Measurements from ENCODE around the gene KLHL13.
"Not testable (repeated sequence)": the region's sequence is repeated elsewhere in the genome, so short reads cannot be mapped to it uniquely, and the experiment has no call there.

Gene KLHL13

DNA sequence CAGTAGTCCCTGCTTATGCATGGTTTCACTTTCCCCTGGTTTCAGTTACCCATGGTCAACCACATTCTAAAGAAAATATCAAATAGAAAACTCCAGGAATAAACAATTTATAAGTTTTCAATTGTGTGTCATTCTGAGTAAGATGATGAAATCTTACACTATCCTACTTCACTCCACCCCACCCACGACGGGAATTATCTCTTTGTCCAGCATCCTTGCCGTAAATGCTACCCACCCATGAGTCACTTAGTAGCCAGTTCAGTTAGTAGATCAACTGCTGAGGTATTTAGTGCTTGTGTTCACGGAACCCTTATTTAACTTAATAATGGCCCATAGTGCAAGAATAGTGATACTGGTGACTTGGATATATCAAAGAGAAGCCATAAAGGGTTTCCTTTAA, 91.4 kb downstream of the KLHL13 start:
- no peak overlapping the region for H3K4me2 ChIP-seq (ENCODE audit: insufficient read depth, low read length)
- H2AFZ ChIP-seq (ENCODE audit: low read depth, low read length) = no peak overlapping the region
- H3K9ac ChIP-seq (ENCODE audit: low read depth, low read length) = no peak overlapping the region
- no peak overlapping the region for H3K27ac ChIP-seq (ENCODE audit: low read length)
- H3K79me2 ChIP-seq (ENCODE audit: insufficient read depth, low read length) = no peaks in the 10 kb centered on the region
- DNase-seq (no peak), ATAC-seq (ENCODE audit: insufficient read depth, low read depth) (no peak)
- H3K36me3 ChIP-seq (ENCODE audit: insufficient read depth, low read length) = no peaks in the 10 kb centered on the region
- H3K9me3 ChIP-seq (ENCODE audit: insufficient read depth, low read length, severe bottlenecking) = no peaks in the 10 kb centered on the region
- H4K20me1 ChIP-seq (ENCODE audit: insufficient read depth, low read length) = no peaks in the 10 kb centered on the region
- no peak for TF ChIP-seq EZH2 (IDR thresholded peaks at IDR 0.05; ENCODE audit: borderline replicate concordance, low read depth, low read length, severe bottlenecking)
- TF ChIP-seq, protein P1, sequence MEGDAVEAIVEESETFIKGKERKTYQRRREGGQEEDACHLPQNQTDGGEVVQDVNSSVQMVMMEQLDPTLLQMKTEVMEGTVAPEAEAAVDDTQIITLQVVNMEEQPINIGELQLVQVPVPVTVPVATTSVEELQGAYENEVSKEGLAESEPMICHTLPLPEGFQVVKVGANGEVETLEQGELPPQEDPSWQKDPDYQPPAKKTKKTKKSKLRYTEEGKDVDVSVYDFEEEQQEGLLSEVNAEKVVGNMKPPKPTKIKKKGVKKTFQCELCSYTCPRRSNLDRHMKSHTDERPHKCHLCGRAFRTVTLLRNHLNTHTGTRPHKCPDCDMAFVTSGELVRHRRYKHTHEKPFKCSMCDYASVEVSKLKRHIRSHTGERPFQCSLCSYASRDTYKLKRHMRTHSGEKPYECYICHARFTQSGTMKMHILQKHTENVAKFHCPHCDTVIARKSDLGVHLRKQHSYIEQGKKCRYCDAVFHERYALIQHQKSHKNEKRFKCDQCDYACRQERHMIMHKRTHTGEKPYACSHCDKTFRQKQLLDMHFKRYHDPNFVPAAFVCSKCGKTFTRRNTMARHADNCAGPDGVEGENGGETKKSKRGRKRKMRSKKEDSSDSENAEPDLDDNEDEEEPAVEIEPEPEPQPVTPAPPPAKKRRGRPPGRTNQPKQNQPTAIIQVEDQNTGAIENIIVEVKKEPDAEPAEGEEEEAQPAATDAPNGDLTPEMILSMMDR (IDR thresholded peaks at IDR 0.05; ENCODE audit: borderline replicate concordance, extremely low read depth, low read length, poor library complexity, severe bottlenecking) = no peak
- no peaks in the 10 kb centered on the region for H3K4me1 ChIP-seq (ENCODE audit: insufficient read depth, low read length)
- no peak overlapping the region for H3K4me3 ChIP-seq (ENCODE audit: low read depth in 1 of 2, low read length in 2 of 2)
- no peaks in the 10 kb centered on the region for H3K27me3 ChIP-seq (ENCODE audit: insufficient read depth, low read length, poor library complexity)

DNA sequence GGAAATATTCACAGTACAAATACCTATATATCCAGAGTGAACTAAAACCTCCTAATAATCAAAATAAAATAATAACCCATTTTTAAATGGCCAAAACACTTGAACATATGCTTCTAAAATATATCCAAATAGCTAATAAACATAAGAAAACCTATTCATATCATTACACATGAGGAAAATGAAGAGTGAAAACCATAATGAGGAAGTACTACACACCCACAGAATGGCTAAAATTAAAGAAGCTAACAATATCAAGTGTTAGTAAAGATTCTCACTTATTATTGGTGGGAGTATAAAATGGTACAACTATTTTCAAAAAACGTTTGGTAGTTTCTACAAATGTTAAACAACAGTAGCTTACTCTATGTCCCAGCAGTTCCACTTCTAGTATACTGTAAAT, 92.1 kb downstream of the KLHL13 start:
- Histone ChIP-seq H3K27ac (ENCODE audit: low read length) (no peak overlapping the region), H3K9me3 (ENCODE audit: insufficient read depth, low read length, severe bottlenecking) (no peaks in the 10 kb centered on the region), H3K4me3 (ENCODE audit: low read depth in 1 of 2, low read length in 2 of 2) (no peak overlapping the region), H2AFZ (ENCODE audit: low read depth, low read length) (no peak overlapping the region), H3K79me2 (ENCODE audit: insufficient read depth, low read length) (no peaks in the 10 kb centered on the region), H3K27me3 (ENCODE audit: insufficient read depth, low read length, poor library complexity) (no peaks in the 10 kb centered on the region), H3K9ac (ENCODE audit: low read depth, low read length) (no peak overlapping the region), H3K4me1 (ENCODE audit: insufficient read depth, low read length) (no peaks in the 10 kb centered on the region), H3K36me3 (ENCODE audit: insufficient read depth, low read length) (no peaks in the 10 kb centered on the region), H3K4me2 (ENCODE audit: insufficient read depth, low read length) (no peak overlapping the region), H4K20me1 (ENCODE audit: insufficient read depth, low read length) (no peaks in the 10 kb centered on the region)
- ATAC-seq (ENCODE audit: insufficient read depth, low read depth) = no peak
- TF ChIP-seq, protein P1 (IDR thresholded peaks at IDR 0.05; ENCODE audit: borderline replicate concordance, extremely low read depth, low read length, poor library complexity, severe bottlenecking) = no peak
- no peak for TF ChIP-seq EZH2 (IDR thresholded peaks at IDR 0.05; ENCODE audit: borderline replicate concordance, low read depth, low read length, severe bottlenecking)
- DNase-seq = no peak

DNA sequence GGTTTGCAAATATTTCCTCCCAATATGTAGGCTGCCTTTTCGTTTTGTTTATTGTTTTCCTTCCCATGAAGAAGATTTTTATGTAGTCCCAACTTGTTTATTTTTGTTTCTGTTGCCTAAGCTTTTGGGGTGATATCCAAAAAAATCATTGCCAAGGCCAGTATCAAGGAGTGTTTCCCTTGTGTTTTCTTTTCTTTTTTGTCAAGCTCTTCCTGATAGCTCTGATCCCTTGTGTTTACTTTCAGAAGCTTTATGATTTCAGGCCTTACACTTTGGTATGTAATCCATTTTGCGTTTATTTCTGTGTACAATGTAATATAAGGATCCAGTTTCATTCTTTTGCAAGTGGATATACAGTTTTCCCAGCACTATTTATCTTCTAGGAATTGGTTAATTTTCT, 93.9 kb downstream of the KLHL13 start:
- Histone ChIP-seq H3K9ac (ENCODE audit: low read depth, low read length) (no peak overlapping the region), H2AFZ (ENCODE audit: low read depth, low read length) (no peak overlapping the region), H3K27me3 (ENCODE audit: insufficient read depth, low read length, poor library complexity) (no peaks in the 10 kb centered on the region), H3K4me2 (ENCODE audit: insufficient read depth, low read length) (no peak overlapping the region), H3K4me1 (ENCODE audit: insufficient read depth, low read length) (no peaks in the 10 kb centered on the region), H3K9me3 (ENCODE audit: insufficient read depth, low read length, severe bottlenecking) (no peaks in the 10 kb centered on the region), H3K36me3 (ENCODE audit: insufficient read depth, low read length) (no peaks in the 10 kb centered on the region), H3K4me3 (ENCODE audit: low read depth in 1 of 2, low read length in 2 of 2) (no peak overlapping the region), H3K27ac (ENCODE audit: low read length) (no peak overlapping the region), H3K79me2 (ENCODE audit: insufficient read depth, low read length) (no peaks in the 10 kb centered on the region), H4K20me1 (ENCODE audit: insufficient read depth, low read length) (no peaks in the 10 kb centered on the region)
- DNase-seq = no peak
- ATAC-seq (ENCODE audit: insufficient read depth, low read depth) = no peak
- TF ChIP-seq, protein P1 (IDR thresholded peaks at IDR 0.05; ENCODE audit: borderline replicate concordance, extremely low read depth, low read length, poor library complexity, severe bottlenecking) = no peak
- no peak for TF ChIP-seq EZH2 (IDR thresholded peaks at IDR 0.05; ENCODE audit: borderline replicate concordance, low read depth, low read length, severe bottlenecking)

DNA sequence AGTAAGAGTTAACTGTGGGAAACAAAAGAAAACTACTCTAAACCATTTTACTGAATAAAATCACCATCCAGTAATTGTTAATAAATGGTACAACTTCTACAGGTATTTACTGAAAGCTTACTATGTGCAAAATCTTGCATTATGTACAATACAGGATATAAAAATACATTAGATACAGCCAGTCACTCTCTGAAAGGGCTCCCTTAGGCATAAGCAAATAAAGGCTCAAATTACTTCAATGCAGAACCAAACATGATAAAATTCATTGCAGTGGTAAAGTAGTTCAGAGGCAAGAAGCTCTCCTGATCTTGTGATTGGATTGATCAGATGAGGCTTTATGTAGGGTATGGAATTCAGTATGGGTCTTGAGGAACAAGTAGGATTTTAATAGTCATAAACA, 100.2 kb downstream of the KLHL13 start:
- H3K27me3 ChIP-seq (ENCODE audit: insufficient read depth, low read length, poor library complexity) = no peaks in the 10 kb centered on the region
- no peaks in the 10 kb centered on the region for H3K4me1 ChIP-seq (ENCODE audit: insufficient read depth, low read length)
- ATAC-seq (ENCODE audit: insufficient read depth, low read depth) = no peak

DNA sequence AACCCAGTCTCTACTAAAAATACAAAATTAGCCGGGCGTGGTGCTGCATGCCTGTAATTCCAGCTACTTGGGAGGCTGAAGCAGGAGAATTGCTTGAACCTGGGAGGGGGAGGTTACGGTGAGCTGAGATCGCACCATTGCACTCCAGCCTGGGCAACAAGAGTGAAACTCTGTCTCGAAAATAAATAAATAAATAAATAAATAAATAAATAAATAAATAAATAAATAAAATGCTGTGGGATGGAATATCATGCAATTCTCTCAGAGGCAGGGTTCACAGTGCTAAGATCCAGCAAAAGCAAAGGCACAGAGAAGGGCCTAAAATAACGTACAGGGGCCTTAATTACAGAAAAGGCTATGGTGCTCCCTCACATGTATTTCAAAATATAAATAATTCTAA, 114.2 kb downstream of the KLHL13 start:
- H3K9me3 ChIP-seq (ENCODE audit: insufficient read depth, low read length, severe bottlenecking); ATAC-seq (ENCODE audit: insufficient read depth, low read depth); H3K27ac ChIP-seq (ENCODE audit: low read length); H3K4me1 ChIP-seq (ENCODE audit: insufficient read depth, low read length); H3K79me2 ChIP-seq (ENCODE audit: insufficient read depth, low read length); H2AFZ ChIP-seq (ENCODE audit: low read depth, low read length); H3K9ac ChIP-seq (ENCODE audit: low read depth, low read length); H3K4me2 ChIP-seq (ENCODE audit: insufficient read depth, low read length); H3K36me3 ChIP-seq (ENCODE audit: insufficient read depth, low read length); DNase-seq; H3K4me3 ChIP-seq (ENCODE audit: low read depth in 1 of 2, low read length in 2 of 2); H3K27me3 ChIP-seq (ENCODE audit: insufficient read depth, low read length, poor library complexity); H4K20me1 ChIP-seq (ENCODE audit: insufficient read depth, low read length): not testable (repeated sequence)

More for the DNA sequence above, 100.2 kb downstream of the KLHL13 start:
- no peak for DNase-seq
- Histone ChIP-seq H3K9ac (ENCODE audit: low read depth, low read length) (no peak overlapping the region), H3K9me3 (ENCODE audit: insufficient read depth, low read length, severe bottlenecking) (no peaks in the 10 kb centered on the region), H3K27ac (ENCODE audit: low read length) (no peak overlapping the region), H4K20me1 (ENCODE audit: insufficient read depth, low read length) (no peaks in the 10 kb centered on the region), H3K4me2 (ENCODE audit: insufficient read depth, low read length) (no peak overlapping the region), H2AFZ (ENCODE audit: low read depth, low read length) (no peak overlapping the region), H3K4me3 (ENCODE audit: low read depth in 1 of 2, low read length in 2 of 2) (no peak overlapping the region), H3K36me3 (ENCODE audit: insufficient read depth, low read length) (no peaks in the 10 kb centered on the region), H3K79me2 (ENCODE audit: insufficient read depth, low read length) (no peaks in the 10 kb centered on the region)
- TF ChIP-seq EZH2 (IDR thresholded peaks at IDR 0.05; ENCODE audit: borderline replicate concordance, low read depth, low read length, severe bottlenecking) = no peak
- TF ChIP-seq, protein P1 (IDR thresholded peaks at IDR 0.05; ENCODE audit: borderline replicate concordance, extremely low read depth, low read length, poor library complexity, severe bottlenecking) = no peak

Measured in DND-41 (cell line).